ENCODE data around the gene TMED1. TPM values are rescaled to one million over a fixed set of nuclear protein-coding genes. Genes with fewer than 3 reads are reported as not detected.
"Not testable (repeated sequence)": the region's sequence is repeated elsewhere in the genome, so short reads cannot be mapped to it uniquely, and the experiment has no call there.

The TMED1 gene
- total and polyA plus RNA-seq, 12 donors: 25.9 to 88.6 (median 33.5) TPM

DNA sequence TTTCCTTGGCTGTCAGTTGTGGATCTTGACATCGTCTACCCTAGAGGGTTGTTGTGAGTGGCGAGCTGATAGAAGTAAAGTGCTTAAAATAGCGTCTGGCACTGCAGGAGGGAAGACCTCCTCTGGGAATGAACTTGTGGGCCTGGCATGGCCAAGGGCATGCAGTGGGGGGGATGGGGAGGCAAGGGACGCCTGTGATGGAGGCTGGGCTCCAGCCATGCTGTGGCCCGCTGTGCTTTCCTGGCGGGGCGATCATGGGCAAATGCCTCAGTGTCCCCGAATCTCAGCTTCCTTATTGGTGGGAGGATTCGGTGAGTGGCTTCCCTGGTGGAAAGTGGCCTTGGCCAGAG lies 46.1 kb upstream of the TMED1 start:
- intact Hi-C loops (cut with DNase I): loop anchor here in 1 of 10 donors (5.0 kb wide), 1 partner anchor 45 kb away; the partner anchor contains the start of genes TIMM29 and YIPF2
- Histone ChIP-seq H3K27me3 (no peaks in the 10 kb centered on the region), H3K27ac (peak overlapping the region in 8 of 10 donors; percentile 41 to 85 (median 68)), H3K4me1 (peaks cover 3 to 74% (median 45%) of the 10 kb centered on the region in 9 donors), H3K9me3 (no peaks in the 10 kb centered on the region), H3K4me3 (no peak overlapping the region), H3K36me3 (no peaks in the 10 kb centered on the region)
- peak; percentile 57 to 64 for DNase-seq
- peak; percentile 51 to 88 (median 79) for ATAC-seq
- no peak for TF ChIP-seq CTCF (IDR thresholded peaks at IDR 0.05)
- 57 to 62% methylated on average over 9 of the region's 9 CpGs for WGBS, 2 donors

DNA sequence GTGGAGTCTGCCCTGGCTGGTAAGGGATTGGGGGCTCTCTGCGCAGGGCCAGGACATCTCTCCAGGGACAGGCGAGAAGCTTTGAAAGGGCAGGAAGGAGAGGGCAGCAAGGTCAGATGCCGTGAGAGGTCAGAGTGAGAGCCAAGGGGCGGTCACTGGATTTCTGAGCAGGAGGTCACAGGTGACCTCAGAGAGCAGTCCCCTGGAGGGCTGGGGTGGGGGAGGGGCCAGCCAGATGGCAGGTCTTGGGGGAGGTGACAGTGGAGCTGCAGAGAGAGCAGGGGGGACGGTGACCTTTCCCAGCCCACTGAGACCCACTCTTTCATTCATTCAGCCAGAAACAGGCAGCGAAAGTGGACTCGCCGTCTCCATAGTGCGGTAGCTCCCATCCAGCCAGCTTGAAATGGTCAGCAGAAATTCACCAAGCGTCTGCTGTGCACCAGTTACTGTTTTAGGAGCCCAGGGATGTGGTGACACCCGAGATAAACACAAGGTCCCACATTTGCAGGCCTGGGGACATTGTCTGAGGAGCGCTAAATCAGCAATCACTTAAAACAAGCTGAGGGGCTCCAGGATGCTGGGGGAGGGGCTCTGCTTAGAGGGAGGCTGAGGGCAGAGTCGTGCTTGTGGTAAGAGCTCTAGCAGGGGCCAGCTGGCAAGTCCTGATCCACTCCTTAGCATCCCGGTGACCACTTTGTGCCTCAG lies 45.5 kb upstream of the TMED1 start:
- peak overlapping the region in 9 of 10 donors; percentile 26 to 85 (median 68) for H3K27ac ChIP-seq
- H3K4me1 ChIP-seq: peaks cover 3 to 77% (median 41%) of the 10 kb centered on the region in 9 donors
- no peaks in the 10 kb centered on the region for H3K9me3 ChIP-seq
- no peaks in the 10 kb centered on the region for H3K36me3 ChIP-seq
- no peak for TF ChIP-seq CTCF (IDR thresholded peaks at IDR 0.05)
- H3K4me3 ChIP-seq: no peak overlapping the region
- WGBS, 2 donors: 49 to 58% methylated on average over 14 of the region's 14 CpGs
- ATAC-seq (peak in 5 of 8 donors; percentile 10 to 25 (median 17)), DNase-seq (no peak)
- H3K27me3 ChIP-seq: no peaks in the 10 kb centered on the region
- intact Hi-C loops (cut with DNase I): loop anchor here in 1 of 10 donors (5.0 kb wide), 1 partner anchor 46 kb away; the partner anchor contains the start of genes TIMM29 and YIPF2

GRCh38 chr19:10878253-10878652 lies 42.2 kb upstream of the TMED1 start:
- TF ChIP-seq CTCF (IDR thresholded peaks at IDR 0.05): no peak
- DNase-seq (no peak), ATAC-seq (no peak)
- no peaks in the 10 kb centered on the region for H3K9me3 ChIP-seq
- no peak overlapping the region for H3K4me3 ChIP-seq
- no peaks in the 10 kb centered on the region for H3K27me3 ChIP-seq
- 78 to 79% methylated on average over 3 of the region's 3 CpGs for WGBS, 2 donors
- H3K36me3 ChIP-seq: peaks cover 0 to 4% (median 0%) of the 10 kb centered on the region in 9 donors
- H3K27ac ChIP-seq: peak overlapping the region in 5 of 10 donors; percentile 13 to 87 (median 44)
- peaks cover 3 to 75% (median 60%) of the 10 kb centered on the region in 9 donors for H3K4me1 ChIP-seq
- intact Hi-C loops (cut with DNase I): loop anchor here in 3 of 10 donors (5.0 to 10.0 kb wide), 2 partner anchors 47 to 49 kb away; partner anchors contain the start of genes TIMM29 (in 3 of the 3) and YIPF2 (in 3 of the 3)

DNA sequence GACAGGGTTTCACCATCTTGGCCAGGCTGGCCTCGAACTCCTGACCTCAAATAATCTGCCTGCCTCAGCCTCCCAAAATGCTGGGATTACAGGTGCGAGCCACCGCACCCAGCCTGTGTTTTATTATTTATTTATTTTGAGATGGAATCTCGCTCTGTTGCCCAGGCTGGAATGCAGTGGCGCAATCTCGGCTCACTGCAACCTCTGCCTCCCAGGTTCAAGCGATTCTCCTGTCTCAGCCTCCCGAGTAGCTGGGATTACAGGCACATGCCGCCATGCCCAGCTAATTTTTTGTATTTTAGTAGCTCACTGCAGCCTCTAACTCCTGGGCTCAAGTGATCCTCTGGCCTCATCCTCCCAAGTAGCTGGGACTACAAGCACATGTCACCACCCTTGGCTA lies 41.6 kb upstream of the TMED1 start:
- not testable (repeated sequence) for H3K4me3 ChIP-seq, H3K9me3 ChIP-seq, DNase-seq, H3K36me3 ChIP-seq, ATAC-seq, H3K27me3 ChIP-seq
- intact Hi-C loops (cut with DNase I): loop anchor here in 3 of 10 donors (5.0 to 10.0 kb wide), 2 partner anchors 47 to 50 kb away; partner anchors contain the start of genes TIMM29 (in 3 of the 3) and YIPF2 (in 3 of the 3)
- Histone ChIP-seq H3K4me1 (peaks cover 8 to 79% (median 59%) of the 10 kb centered on the region in 9 donors), H3K27ac (peak overlapping the region in 5 of 10 donors; percentile 22 to 87 (median 66))
- 94 to 98% methylated on average over 8 to 9 of the region's 9 CpGs for WGBS, 2 donors
